ENCODE measurements around the gene RALGPS2. TPM values are rescaled to one million over a fixed set of nuclear protein-coding genes. Genes with fewer than 3 reads are reported as not detected.

The RALGPS2 gene
- total RNA-seq, 1 donor = 38.0 TPM

DNA sequence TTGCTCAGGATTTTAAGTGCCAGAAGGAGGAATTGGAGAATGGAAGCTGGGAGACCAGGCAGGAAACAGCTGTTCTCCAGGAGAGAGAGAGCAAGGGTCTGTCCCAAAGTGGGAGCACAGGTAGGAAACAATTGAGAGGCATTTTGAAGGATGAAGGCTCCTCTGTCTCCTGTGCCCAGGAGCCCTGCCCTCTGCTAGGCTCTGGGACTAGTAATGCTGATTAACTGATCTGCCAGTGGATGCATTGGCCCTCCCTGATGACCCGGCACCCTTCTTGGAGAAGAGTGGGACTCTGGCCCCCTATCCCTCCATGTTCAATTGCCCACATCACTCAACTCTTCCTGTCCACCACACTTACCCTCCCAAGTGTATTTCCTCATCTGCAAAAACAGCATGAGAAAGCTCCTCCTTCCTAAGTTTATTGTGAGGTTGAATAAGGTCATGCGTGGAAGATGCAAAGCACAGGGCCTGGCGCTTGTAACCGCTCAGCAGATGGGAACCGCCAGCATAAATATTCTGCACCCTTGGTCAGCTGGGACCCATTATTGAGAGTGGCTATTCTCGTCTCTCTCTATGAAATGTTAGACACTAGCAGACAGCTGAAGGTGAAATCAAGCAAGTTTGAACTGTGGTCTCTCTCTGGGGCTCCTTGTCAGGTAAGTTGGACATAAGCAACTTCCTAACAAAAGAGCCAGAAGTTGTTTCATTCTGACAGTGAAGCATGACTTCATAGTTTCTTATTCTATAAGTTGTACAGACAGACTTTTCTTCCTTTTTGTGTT, 208.9 kb downstream of the RALGPS2 start:
- H3K4me3 ChIP-seq (ENCODE audit: low read depth, low read length) = no peak overlapping the region
- TF ChIP-seq, protein P1, sequence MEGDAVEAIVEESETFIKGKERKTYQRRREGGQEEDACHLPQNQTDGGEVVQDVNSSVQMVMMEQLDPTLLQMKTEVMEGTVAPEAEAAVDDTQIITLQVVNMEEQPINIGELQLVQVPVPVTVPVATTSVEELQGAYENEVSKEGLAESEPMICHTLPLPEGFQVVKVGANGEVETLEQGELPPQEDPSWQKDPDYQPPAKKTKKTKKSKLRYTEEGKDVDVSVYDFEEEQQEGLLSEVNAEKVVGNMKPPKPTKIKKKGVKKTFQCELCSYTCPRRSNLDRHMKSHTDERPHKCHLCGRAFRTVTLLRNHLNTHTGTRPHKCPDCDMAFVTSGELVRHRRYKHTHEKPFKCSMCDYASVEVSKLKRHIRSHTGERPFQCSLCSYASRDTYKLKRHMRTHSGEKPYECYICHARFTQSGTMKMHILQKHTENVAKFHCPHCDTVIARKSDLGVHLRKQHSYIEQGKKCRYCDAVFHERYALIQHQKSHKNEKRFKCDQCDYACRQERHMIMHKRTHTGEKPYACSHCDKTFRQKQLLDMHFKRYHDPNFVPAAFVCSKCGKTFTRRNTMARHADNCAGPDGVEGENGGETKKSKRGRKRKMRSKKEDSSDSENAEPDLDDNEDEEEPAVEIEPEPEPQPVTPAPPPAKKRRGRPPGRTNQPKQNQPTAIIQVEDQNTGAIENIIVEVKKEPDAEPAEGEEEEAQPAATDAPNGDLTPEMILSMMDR (IDR thresholded peaks at IDR 0.05; ENCODE audit: insufficient read depth, low read depth, low read length) = no peak
- DNase-seq (ENCODE audit: low read depth) = peak; percentile 41

DNA sequence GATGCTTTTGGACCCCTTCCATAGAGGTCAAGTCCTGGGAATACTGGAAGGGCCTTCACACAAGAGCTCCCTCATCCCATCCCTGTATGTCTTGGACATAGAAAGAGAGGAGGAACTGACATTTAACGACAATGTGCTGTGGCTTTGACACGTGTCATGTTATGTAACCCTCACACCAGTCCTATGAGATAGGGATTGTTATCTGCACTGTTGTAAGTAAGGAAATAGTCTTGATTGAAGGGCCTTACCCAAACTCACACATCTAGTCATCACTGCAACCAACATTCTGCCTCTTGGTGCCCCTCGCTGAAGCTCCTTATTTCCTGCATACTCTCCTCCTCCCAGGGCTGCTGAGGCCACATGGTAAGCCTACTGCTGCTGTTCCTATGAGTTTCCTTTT, 209.5 kb downstream of the RALGPS2 start:
- no peak for DNase-seq (ENCODE audit: low read depth)
- H3K4me3 ChIP-seq (ENCODE audit: low read depth, low read length) = no peak overlapping the region
- TF ChIP-seq, protein P1 (IDR thresholded peaks at IDR 0.05; ENCODE audit: insufficient read depth, low read depth, low read length) = no peak

DNA sequence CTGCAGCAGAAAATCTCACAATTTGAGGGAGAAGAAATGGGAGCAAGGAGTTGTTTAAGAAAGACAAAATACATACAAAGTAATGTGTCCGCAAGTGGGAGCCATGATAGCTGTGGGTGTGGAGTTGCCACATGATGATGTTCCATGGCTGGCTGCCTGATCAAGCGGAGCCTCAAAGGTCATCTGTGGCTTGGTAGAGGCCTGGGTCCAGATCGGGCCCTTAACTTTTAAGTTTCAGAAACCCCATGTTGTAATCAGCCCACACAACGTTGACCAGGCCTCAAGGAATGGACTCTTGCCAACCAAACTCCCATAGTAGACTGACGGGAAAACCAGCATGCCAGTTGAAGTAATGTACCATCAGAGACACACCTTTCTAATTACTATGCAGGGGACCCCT, 210.6 kb downstream of the RALGPS2 start:
- TF ChIP-seq, protein P1 (IDR thresholded peaks at IDR 0.05; ENCODE audit: insufficient read depth, low read depth, low read length) = no peak
- no peak for DNase-seq (ENCODE audit: low read depth)
- no peak overlapping the region for H3K4me3 ChIP-seq (ENCODE audit: low read depth, low read length)

DNA sequence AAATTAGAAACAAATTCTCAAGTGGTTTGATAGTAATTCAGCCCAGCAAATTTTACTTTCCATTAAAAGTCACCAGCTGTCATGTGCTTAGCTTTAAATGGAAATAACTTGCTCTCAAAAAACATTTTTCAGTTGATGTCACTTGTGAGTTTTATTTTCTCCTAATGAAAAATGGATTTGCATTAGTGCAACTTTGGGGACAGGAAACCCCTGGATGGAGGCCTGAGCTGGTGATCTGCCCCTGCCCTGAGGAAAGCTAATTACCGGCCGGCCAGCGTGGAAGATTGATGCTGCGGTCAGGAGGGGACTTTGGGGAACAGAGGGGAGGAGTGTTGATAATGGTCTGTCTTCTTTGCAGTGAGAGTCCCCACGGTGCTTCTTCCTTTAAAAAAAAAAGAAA, 212.7 kb downstream of the RALGPS2 start:
- no peak overlapping the region for H3K4me3 ChIP-seq (ENCODE audit: low read depth, low read length)
- no peak for DNase-seq (ENCODE audit: low read depth)
- TF ChIP-seq, protein P1 (IDR thresholded peaks at IDR 0.05; ENCODE audit: insufficient read depth, low read depth, low read length) = no peak

DNA sequence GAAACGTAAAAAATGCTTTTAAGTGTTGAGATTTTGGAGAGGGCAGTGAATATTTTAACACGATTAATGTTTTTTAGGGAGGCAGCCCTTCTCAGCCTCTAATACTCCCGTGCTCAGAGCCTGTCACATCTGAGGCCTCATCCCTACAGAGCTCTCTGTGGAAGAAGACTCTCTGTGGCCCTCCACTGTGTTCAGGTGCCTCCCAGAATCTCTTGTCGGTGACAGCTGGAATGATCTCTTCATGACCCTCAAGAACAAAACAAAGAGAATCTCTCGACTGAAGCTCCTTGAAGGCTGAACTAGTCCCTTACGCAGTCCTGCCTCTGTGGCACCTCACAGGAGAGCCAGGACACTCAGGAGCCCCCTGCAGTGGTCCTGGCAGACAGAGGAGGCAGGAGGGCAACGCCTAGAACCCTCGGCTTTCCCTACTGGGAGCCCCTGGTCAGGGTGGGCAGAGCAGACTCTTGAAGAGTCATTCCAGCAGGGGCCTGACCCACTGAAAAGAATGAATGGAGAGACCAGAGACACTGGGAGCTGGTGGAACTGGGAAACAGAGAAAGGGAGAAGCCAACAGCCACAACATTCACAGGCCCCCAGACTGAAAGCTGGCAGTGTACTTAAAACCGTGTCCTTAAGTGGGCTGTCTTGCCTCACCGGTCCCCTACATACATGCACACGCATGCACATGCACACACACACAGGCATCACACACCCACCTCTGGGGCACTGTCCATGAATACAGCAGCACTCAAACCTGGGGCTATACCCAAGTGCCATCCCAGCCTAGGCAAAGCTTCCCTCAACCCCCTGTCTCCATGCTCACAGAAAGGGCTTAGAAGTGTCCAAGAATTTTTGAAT, 213.3 kb downstream of the RALGPS2 start:
- TF ChIP-seq, protein P1 (IDR thresholded peaks at IDR 0.05; ENCODE audit: insufficient read depth, low read depth, low read length) = no peak
- no peak for DNase-seq (ENCODE audit: low read depth)
- H3K4me3 ChIP-seq (ENCODE audit: low read depth, low read length) = no peak overlapping the region

DNA sequence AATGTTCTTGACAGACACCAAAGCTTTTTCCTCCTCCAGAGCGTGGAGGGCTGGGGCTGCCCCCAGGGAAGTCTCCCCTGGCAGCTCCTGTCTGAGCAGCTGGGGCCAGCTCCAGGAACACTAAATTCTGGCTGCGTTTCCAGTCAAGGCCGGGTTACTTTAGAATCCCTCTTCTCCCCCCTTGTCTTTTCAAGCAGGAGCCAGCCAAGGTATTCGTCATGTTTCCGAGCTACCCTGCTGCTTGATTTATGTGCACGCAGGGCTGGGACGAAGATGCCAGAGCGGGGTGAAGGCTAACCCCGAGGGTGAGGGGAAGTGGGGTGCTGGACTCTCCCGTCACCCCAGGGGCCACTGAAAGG, 213.9 kb downstream of the RALGPS2 start:
- no peak for DNase-seq (ENCODE audit: low read depth)
- TF ChIP-seq, protein P1 (IDR thresholded peaks at IDR 0.05; ENCODE audit: insufficient read depth, low read depth, low read length) = no peak
- H3K4me3 ChIP-seq (ENCODE audit: low read depth, low read length) = no peak overlapping the region
